Nephron progenitor cell (in vitro differentiated cells): Measurements from ENCODE around the gene GNAS.

Experiments
- DNase-seq: peaks from one replicate; pipeline ENCODE4 v3.0.0; 2021
- H3K27ac Mint-ChIP-seq: 2 replicates; pipeline ENCODE4 v1.8.0; 2021; ENCODE audit warnings: mild to moderate bottlenecking, moderate library complexity, mixed read lengths
- H3K27me3 Mint-ChIP-seq: 2 replicates; pipeline ENCODE4 v1.8.0; 2021; ENCODE audit warnings: mild to moderate bottlenecking, low read depth, mixed read lengths; ENCODE audit not compliant: poor library complexity
- H3K36me3 Mint-ChIP-seq: 2 replicates; pipeline ENCODE4 v1.8.0; 2021; ENCODE audit warnings: low read depth, mixed read lengths
- H3K4me1 Mint-ChIP-seq: 2 replicates; pipeline ENCODE4 v1.8.0; 2021; ENCODE audit warnings: mixed read lengths
- H3K4me3 Mint-ChIP-seq: 2 replicates; pipeline ENCODE4 v1.8.0; 2021; ENCODE audit warnings: mild to moderate bottlenecking, moderate library complexity, mixed read lengths
- H3K9me3 Mint-ChIP-seq: 2 replicates; pipeline ENCODE4 v1.8.0; 2021; ENCODE audit warnings: mild to moderate bottlenecking, moderate library complexity, mixed read lengths
- TF ChIP-seq, protein P1 (sequence below): fragments of 200-600 bp; sonication (generic); IDR thresholded peaks from 2 replicates; pipeline ENCODE4 v1.5.0; 2021; ENCODE audit warnings: antibody characterized with exemption

GNAS gene

DNA sequence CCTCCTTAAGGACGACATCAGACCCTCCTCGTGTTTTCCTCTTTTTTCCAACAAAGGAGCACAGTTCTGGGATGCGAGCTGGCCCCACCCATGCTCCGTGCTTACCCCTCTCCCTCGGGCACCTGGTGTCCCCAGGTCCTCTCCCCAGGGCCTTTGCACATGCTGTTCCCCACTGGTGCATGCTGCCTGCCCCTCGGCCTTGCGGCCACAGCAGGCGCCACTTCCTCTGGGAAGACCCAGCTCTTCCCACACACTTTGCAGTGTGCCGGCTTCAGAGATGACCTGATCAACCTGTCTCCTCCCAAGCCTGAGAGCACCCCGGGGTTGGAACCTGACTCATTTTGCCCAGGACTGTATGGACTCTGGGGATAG lies 41.7 kb upstream of the GNAS start:
- Mint-ChIP-seq H3K36me3 (no peaks in the 10 kb centered on the region), H3K4me1 (peaks cover 21% of the 10 kb centered on the region), H3K27ac (no peak overlapping the region), H3K27me3 (peaks cover 27% of the 10 kb centered on the region), H3K4me3 (no peak overlapping the region), H3K9me3 (no peaks in the 10 kb centered on the region)
- TF ChIP-seq, protein P1, sequence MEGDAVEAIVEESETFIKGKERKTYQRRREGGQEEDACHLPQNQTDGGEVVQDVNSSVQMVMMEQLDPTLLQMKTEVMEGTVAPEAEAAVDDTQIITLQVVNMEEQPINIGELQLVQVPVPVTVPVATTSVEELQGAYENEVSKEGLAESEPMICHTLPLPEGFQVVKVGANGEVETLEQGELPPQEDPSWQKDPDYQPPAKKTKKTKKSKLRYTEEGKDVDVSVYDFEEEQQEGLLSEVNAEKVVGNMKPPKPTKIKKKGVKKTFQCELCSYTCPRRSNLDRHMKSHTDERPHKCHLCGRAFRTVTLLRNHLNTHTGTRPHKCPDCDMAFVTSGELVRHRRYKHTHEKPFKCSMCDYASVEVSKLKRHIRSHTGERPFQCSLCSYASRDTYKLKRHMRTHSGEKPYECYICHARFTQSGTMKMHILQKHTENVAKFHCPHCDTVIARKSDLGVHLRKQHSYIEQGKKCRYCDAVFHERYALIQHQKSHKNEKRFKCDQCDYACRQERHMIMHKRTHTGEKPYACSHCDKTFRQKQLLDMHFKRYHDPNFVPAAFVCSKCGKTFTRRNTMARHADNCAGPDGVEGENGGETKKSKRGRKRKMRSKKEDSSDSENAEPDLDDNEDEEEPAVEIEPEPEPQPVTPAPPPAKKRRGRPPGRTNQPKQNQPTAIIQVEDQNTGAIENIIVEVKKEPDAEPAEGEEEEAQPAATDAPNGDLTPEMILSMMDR, result no peak
- no peak for DNase-seq

- no peaks in the 10 kb centered on the region for H3K9me3 Mint-ChIP-seq
Measured at GRCh38 chr20:58811334-58811733, 41.2 kb upstream of the GNAS start.

DNA sequence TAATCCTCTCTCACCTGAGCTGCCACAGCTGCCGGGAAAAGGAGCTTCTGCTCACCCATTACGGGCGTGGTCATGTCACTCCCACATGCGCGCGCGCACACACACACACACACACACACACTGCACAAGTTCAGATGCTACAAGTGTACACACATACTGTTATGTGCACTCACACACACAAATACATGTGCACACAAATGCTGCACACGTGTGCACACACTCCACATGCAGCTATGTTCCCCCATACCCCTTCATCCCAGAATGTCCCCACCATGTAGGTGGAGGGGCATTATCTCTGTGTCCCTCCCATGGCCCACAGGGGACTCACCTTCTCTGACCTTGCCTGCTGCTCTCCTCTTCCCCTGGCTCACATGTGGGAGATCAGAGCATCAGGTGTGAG lies 39.1 kb upstream of the GNAS start:
- DNase-seq, result no peak
- H3K9me3 Mint-ChIP-seq, result no peaks in the 10 kb centered on the region
- H3K27ac Mint-ChIP-seq, result no peak overlapping the region
- H3K4me1 Mint-ChIP-seq, result peaks cover 14% of the 10 kb centered on the region
- no peak overlapping the region for H3K4me3 Mint-ChIP-seq
- peaks cover 4% of the 10 kb centered on the region for H3K36me3 Mint-ChIP-seq
- TF ChIP-seq, protein P1, result no peak
- H3K27me3 Mint-ChIP-seq, result peaks cover 23% of the 10 kb centered on the region

More at GRCh38 chr20:58811334-58811733, 41.2 kb upstream of the GNAS start:
- DNase-seq, result no peak
- Mint-ChIP-seq H3K4me3 (no peak overlapping the region), H3K36me3 (no peaks in the 10 kb centered on the region), H3K27ac (peak overlapping the region; percentile 88), H3K27me3 (peaks cover 24% of the 10 kb centered on the region), H3K4me1 (peaks cover 21% of the 10 kb centered on the region)
- TF ChIP-seq, protein P1, result no peak

DNA sequence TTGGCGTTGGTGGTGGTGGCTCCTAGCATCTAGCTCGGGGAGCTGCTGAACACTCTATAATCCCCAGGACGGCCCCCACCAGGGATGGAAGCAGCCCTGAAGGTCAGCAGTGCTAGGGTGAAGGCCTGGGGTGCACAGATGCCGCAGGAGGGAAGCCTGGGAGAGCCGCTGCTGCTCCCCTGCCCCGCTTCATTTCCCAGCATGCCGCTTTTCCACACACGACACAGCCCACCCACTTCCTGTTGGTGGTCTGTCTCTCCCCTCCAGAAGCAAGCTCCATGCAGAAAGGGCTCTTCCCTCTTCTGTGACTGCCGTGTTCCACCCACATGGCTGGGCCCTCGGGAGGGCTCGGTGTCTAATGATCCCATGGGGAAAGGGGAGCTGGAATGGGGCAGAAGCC lies 37.1 kb upstream of the GNAS start:
- no peak overlapping the region for H3K4me3 Mint-ChIP-seq
- TF ChIP-seq, protein P1, result no peak
- peaks cover 7% of the 10 kb centered on the region for H3K4me1 Mint-ChIP-seq
- no peak overlapping the region for H3K27ac Mint-ChIP-seq
- H3K36me3 Mint-ChIP-seq, result peaks cover 16% of the 10 kb centered on the region
- peaks cover 20% of the 10 kb centered on the region for H3K27me3 Mint-ChIP-seq
- no peak for DNase-seq
- H3K9me3 Mint-ChIP-seq, result peaks cover under 1% of the 10 kb centered on the region

DNA sequence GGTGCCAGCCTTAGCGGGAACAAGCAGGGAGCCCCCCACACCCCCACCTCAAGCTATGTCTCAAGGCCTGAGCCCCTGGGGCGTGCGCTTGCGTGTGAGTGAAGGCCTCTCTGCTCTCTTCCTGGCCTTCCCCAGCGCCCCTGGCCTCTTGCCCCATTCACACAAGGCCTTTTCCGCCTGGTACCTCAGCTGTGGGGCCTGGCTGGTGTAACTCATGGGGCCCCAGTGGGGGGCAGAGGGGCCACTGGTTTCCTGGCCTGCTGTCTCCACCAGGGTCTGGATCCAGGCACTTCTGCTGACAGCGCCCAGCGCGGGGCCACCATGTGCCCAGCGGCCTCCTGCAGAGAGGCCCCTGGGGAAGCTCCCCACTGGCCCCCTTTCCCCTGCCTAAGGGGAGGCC lies 36.5 kb upstream of the GNAS start:
- Mint-ChIP-seq H3K9me3 (peaks cover 6% of the 10 kb centered on the region), H3K27me3 (peaks cover 20% of the 10 kb centered on the region), H3K4me3 (no peak overlapping the region), H3K4me1 (peaks cover 7% of the 10 kb centered on the region), H3K36me3 (peaks cover 22% of the 10 kb centered on the region), H3K27ac (no peak overlapping the region)
- TF ChIP-seq, protein P1, result no peak
- no peak for DNase-seq

GRCh38 chr20:58816957-58817651 lies 35.4 kb upstream of the GNAS start:
- peaks cover 10% of the 10 kb centered on the region for H3K9me3 Mint-ChIP-seq
- H3K4me1 Mint-ChIP-seq, result peaks cover 7% of the 10 kb centered on the region
- no peak overlapping the region for H3K4me3 Mint-ChIP-seq
- H3K27ac Mint-ChIP-seq, result no peak overlapping the region
- no peak for DNase-seq
- TF ChIP-seq, protein P1, result no peak
- H3K36me3 Mint-ChIP-seq, result peaks cover 30% of the 10 kb centered on the region
- peaks cover 14% of the 10 kb centered on the region for H3K27me3 Mint-ChIP-seq
